CD4-positive, alpha-beta T cell (primary cell): ENCODE measurements around the gene MAP3K5. TPM values are rescaled to one million over a fixed set of nuclear protein-coding genes. Genes with fewer than 3 reads are reported as not detected.

ENCODE experiments used
- ATAC-seq: fragments of 200-7000 bp; cut with Tn5 transposase; one replicate; pipeline ENCODE4 v1.10.0; 2022; ENCODE audit warnings: mild to moderate bottlenecking; ENCODE audit not compliant: poor library complexity
- CTCF ChIA-PET: fragments of 350-600 bp; sonication (Branson Sonifier 250); formaldehyde crosslinking; loops from one replicate; lab custom pipeline; 2021; ENCODE audit warnings: antibody characterized with exemption, inconsistent platforms; lab: Charles Lee
- POLR2A ChIA-PET: fragments of 350-600 bp; sonication (Branson Sonifier 250); formaldehyde crosslinking; loops from one replicate; lab custom pipeline; 2021; ENCODE audit warnings: antibody characterized with exemption, inconsistent platforms; lab: Charles Lee
- DNase-seq, 14 experiments: peaks; one replicate each; pipeline ENCODE4 v3.0.0-alpha.2; 2013 to 2020; ENCODE audit warnings: mixed read lengths in 2 of 14
- H3K27ac ChIP-seq, 2 donors: one replicate each; pipeline versions ENCODE4 v1.5.1 to v1.7.0; 2013; ENCODE audit warnings: low read length in 2 of 2, low read depth in 1 of 2, mild to moderate bottlenecking in 1 of 2
- H3K27me3 ChIP-seq, 2 experiments: 1 replicate in 1 of 2; 2 replicates in 1 of 2; pipeline versions ENCODE4 v1.6.1 to v1.7.0; 2013; ENCODE audit warnings: low read length in 2 of 2, control low read depth in 1 of 2, mild to moderate bottlenecking in 1 of 2, moderate library complexity in 1 of 2; ENCODE audit not compliant: insufficient read depth in 2 of 2, control insufficient read depth in 1 of 2
- H3K36me3 ChIP-seq: one replicate; pipeline ENCODE4 v1.6.1; 2013; ENCODE audit warnings: low read length, control low read depth; ENCODE audit not compliant: insufficient read depth
- H3K4me1 ChIP-seq: one replicate; pipeline ENCODE4 v1.6.1; 2013; ENCODE audit warnings: low read length, control low read depth; ENCODE audit not compliant: insufficient read depth
- H3K4me3 ChIP-seq: one replicate; pipeline ENCODE4 v1.5.1; 2013; ENCODE audit warnings: mild to moderate bottlenecking, low read length, moderate library complexity
- H3K9me3 ChIP-seq, 2 experiments: 1 replicate in 1 of 2; 2 replicates in 1 of 2; pipeline versions ENCODE4 v1.6.1 to v1.7.0; 2013; ENCODE audit warnings: low read length in 2 of 2, mild to moderate bottlenecking in 2 of 2, control low read depth in 1 of 2, moderate library complexity in 1 of 2; ENCODE audit not compliant: control insufficient read depth in 1 of 2, insufficient read depth in 1 of 2
- H3K27ac Mint-ChIP-seq: one replicate; pipeline ENCODE4 v1.8.0; 2020; ENCODE audit warnings: mixed read lengths
- H3K27me3 Mint-ChIP-seq: one replicate; pipeline ENCODE4 v1.8.0; 2021; ENCODE audit warnings: mixed read lengths
- H3K36me3 Mint-ChIP-seq: one replicate; pipeline ENCODE4 v1.8.0; 2021; ENCODE audit warnings: low read depth, mixed read lengths
- H3K4me1 Mint-ChIP-seq: one replicate; pipeline ENCODE4 v1.8.0; 2021; ENCODE audit warnings: low read depth, mixed read lengths
- H3K4me3 Mint-ChIP-seq: one replicate; pipeline ENCODE4 v1.8.0; 2020; ENCODE audit warnings: mild to moderate bottlenecking, mixed read lengths
- H3K9me3 Mint-ChIP-seq: one replicate; pipeline ENCODE4 v1.8.0; 2020; ENCODE audit warnings: mixed read lengths
- intact Hi-C, 2 experiments: fragments of 100-400 bp; cut with DNase I in 1 of 2; cut with micrococcal nuclease in 1 of 2; formaldehyde crosslinking; loops; one replicate each; pipeline versions ENCODE4 v1.15.1 to v1.9.0; 2023 to 2025; cut with DNase I, micrococcal nuclease
- total RNA-seq, 174 experiments: library from RNA in 2 of 174; stranded (reverse) in 2 of 174; gene quantifications; one replicate each; pipeline ENCODE4 v1.2.3 and lab custom pipeline; 2021 to 2026
- TF ChIP-seq, protein P1 (sequence below): fragments of 200-600 bp; IDR thresholded peaks from one replicate; pipeline ENCODE4 v1.8.0; 2022; ENCODE audit warnings: antibody characterized with exemption, mild to moderate bottlenecking

MAP3K5 gene
- total RNA-seq, 2 experiments from 2014 or later, result 12.9 to 14.1 TPM

DNA sequence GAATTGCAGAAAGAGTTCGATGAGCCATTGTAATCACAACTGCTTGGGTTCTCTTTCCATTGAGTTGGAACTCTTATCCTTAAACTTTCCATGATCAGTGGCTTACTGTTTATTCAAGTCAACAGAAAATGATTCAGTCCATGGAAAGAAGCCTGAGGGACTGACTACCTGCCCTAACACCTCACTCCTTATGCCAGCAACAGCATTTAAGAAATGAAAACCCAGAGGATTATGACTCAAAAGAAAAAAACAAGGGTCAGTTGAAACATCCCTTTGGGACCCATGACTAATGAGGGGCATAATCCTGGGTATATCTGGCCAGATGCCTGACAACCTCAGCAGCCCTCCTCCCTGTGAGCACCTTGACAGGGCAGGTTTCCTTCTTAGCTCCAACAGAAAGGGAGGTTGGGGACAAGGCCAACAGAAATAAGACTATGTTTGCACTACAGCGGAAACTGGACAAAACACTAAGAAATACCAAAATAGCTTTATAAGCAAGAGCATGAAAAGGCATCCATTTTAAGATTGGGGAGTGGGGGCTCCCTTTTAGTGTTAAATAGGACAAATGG, 106.7 kb downstream of the MAP3K5 start:
- Mint-ChIP-seq H3K9me3 (peaks cover 6% of the 10 kb centered on the region), H3K36me3 (peaks cover 40% of the 10 kb centered on the region), H3K4me3 (no peak overlapping the region), H3K4me1 (peaks cover 11% of the 10 kb centered on the region), H3K27me3 (no peaks in the 10 kb centered on the region), H3K27ac (no peak overlapping the region)
- H3K36me3 ChIP-seq, result peaks cover 20% of the 10 kb centered on the region
- no peak overlapping the region for H3K27ac ChIP-seq
- TF ChIP-seq, protein P1, sequence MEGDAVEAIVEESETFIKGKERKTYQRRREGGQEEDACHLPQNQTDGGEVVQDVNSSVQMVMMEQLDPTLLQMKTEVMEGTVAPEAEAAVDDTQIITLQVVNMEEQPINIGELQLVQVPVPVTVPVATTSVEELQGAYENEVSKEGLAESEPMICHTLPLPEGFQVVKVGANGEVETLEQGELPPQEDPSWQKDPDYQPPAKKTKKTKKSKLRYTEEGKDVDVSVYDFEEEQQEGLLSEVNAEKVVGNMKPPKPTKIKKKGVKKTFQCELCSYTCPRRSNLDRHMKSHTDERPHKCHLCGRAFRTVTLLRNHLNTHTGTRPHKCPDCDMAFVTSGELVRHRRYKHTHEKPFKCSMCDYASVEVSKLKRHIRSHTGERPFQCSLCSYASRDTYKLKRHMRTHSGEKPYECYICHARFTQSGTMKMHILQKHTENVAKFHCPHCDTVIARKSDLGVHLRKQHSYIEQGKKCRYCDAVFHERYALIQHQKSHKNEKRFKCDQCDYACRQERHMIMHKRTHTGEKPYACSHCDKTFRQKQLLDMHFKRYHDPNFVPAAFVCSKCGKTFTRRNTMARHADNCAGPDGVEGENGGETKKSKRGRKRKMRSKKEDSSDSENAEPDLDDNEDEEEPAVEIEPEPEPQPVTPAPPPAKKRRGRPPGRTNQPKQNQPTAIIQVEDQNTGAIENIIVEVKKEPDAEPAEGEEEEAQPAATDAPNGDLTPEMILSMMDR, result no peak
- H3K4me1 ChIP-seq, result no peaks in the 10 kb centered on the region
- POLR2A ChIA-PET, result no interaction called here
- ATAC-seq, result no peak
- no peaks in the 10 kb centered on the region for H3K27me3 ChIP-seq
- H3K4me3 ChIP-seq, result no peak overlapping the region
- no peaks in the 10 kb centered on the region for H3K9me3 ChIP-seq
- intact Hi-C loops, result no loop called here
- DNase-seq, result no peak
- CTCF ChIA-PET, result interaction anchor here (1.2 kb wide), 1 partner anchor 107 kb away, joined by 3 read pairs; the partner anchor contains the start of gene MAP3K5

DNA sequence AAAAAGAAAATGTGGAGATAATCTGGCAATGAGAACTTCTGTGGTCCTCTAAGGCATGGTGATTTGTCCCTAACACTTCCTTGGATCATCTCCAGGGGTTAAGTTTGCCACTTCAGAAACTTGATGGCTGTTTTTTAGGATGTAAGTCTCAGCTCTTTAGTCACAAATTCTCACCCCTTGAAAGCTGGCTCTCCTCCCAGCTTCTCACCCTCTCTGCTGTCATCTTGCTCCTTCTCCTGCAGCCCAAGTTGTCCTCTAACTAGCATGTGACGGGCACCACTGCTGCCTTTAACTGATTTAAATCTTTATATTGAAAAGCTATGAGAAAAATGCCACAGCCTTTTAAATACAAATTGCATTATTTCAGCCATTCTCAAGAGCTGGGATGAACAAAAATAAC, 107.8 kb downstream of the MAP3K5 start:
- H3K4me3 ChIP-seq, result no peak overlapping the region
- peaks cover 11% of the 10 kb centered on the region for H3K4me1 Mint-ChIP-seq
- TF ChIP-seq, protein P1, result no peak
- H3K27ac ChIP-seq, result no peak overlapping the region
- CTCF ChIA-PET, result interaction anchor here (1.2 kb wide), 1 partner anchor 108 kb away, joined by 3 read pairs; the partner anchor contains the start of gene MAP3K5
- H3K36me3 Mint-ChIP-seq, result peaks cover 44% of the 10 kb centered on the region
- peaks cover 17% of the 10 kb centered on the region for H3K36me3 ChIP-seq
- H3K27me3 ChIP-seq, result no peaks in the 10 kb centered on the region
- H3K9me3 Mint-ChIP-seq, result peaks cover 6% of the 10 kb centered on the region
- ATAC-seq, result no peak
- no peaks in the 10 kb centered on the region for H3K27me3 Mint-ChIP-seq
- DNase-seq, result no peak
- intact Hi-C loops, result no loop called here
- H3K27ac Mint-ChIP-seq, result no peak overlapping the region
- no peaks in the 10 kb centered on the region for H3K9me3 ChIP-seq
- POLR2A ChIA-PET, result no interaction called here
- H3K4me3 Mint-ChIP-seq, result no peak overlapping the region
- H3K4me1 ChIP-seq, result no peaks in the 10 kb centered on the region

DNA sequence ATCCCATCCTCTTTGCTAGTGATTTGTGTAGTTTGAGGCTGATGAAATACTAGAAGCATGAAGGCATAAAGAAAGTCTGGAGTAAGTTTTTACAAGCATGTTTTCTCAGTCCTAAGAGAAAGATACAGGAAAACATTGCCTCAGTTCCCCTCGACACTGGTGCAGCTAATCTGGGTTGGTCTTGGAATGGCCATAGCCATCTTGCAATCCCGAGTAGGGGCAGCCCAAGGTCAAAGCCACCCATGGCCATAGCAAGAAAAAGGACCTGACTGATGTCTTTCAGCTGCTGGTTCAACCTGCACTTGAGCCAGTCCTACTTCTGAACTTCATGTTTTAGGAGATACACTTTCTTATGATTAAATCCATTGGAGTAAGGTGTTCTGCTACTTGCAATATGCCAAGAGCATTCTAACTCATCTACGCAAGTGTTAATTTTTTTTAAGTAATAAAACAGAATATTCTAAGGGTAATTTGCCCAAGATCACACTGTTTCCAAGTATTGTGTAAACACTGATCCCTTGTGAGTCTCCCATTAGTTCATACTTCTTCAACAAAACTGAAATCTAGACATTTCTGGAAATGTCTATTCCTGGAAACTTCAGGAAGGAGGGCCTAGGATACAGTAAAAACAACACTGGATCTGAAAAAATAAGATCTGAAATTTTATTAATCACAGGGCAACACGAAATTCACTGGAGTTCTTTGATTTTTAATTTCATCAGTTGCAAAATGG, 108.9 kb downstream of the MAP3K5 start:
- ATAC-seq (no peak), DNase-seq (no peak)
- Mint-ChIP-seq H3K9me3 (peaks cover 6% of the 10 kb centered on the region), H3K27ac (no peak overlapping the region), H3K36me3 (peaks cover 37% of the 10 kb centered on the region), H3K4me1 (peaks cover 11% of the 10 kb centered on the region), H3K4me3 (no peak overlapping the region), H3K27me3 (no peaks in the 10 kb centered on the region)
- H3K4me1 ChIP-seq, result no peaks in the 10 kb centered on the region
- intact Hi-C loops, result no loop called here
- H3K27me3 ChIP-seq, result no peaks in the 10 kb centered on the region
- no peaks in the 10 kb centered on the region for H3K9me3 ChIP-seq
- TF ChIP-seq, protein P1, result no peak
- ChIA-PET POLR2A (no interaction called here), CTCF (no interaction called here)
- peaks cover 17% of the 10 kb centered on the region for H3K36me3 ChIP-seq
- H3K4me3 ChIP-seq, result no peak overlapping the region
- H3K27ac ChIP-seq, result no peak overlapping the region
